ENCODE data around the gene SMIM7.

Gene SMIM7

GRCh38 chr19:16600824-16601223 lies 59.1 kb downstream of the SMIM7 start:
- H3K4me3 Mint-ChIP-seq = no peak overlapping the region
- peaks cover 5% of the 10 kb centered on the region for H3K36me3 Mint-ChIP-seq
- no peaks in the 10 kb centered on the region for H3K27me3 Mint-ChIP-seq
- no peaks in the 10 kb centered on the region for H3K9me3 Mint-ChIP-seq
- H3K27ac Mint-ChIP-seq = peak overlapping the region; percentile 82
- ATAC-seq = no peak
- H3K4me1 Mint-ChIP-seq = peaks cover 70% of the 10 kb centered on the region

GRCh38 chr19:16599655-16600346 lies 60.1 kb downstream of the SMIM7 start:
- peak; percentile 77 for ATAC-seq
- peak overlapping the region; percentile 82 for H3K27ac Mint-ChIP-seq
- no peak overlapping the region for H3K4me3 Mint-ChIP-seq
- H3K4me1 Mint-ChIP-seq = peaks cover 70% of the 10 kb centered on the region
- H3K9me3 Mint-ChIP-seq = no peaks in the 10 kb centered on the region
- H3K36me3 Mint-ChIP-seq = no peaks in the 10 kb centered on the region
- no peaks in the 10 kb centered on the region for H3K27me3 Mint-ChIP-seq

- H3K4me1 Mint-ChIP-seq = peaks cover 70% of the 10 kb centered on the region
- H3K4me3 Mint-ChIP-seq = no peak overlapping the region
- H3K9me3 Mint-ChIP-seq = no peaks in the 10 kb centered on the region
- peak overlapping the region; percentile 82 for H3K27ac Mint-ChIP-seq
- ATAC-seq = no peak
- H3K36me3 Mint-ChIP-seq = no peaks in the 10 kb centered on the region
- no peaks in the 10 kb centered on the region for H3K27me3 Mint-ChIP-seq
These were observed 61.1 kb downstream of the SMIM7 start for GRCh38 chr19:16598848-16599247.

DNA sequence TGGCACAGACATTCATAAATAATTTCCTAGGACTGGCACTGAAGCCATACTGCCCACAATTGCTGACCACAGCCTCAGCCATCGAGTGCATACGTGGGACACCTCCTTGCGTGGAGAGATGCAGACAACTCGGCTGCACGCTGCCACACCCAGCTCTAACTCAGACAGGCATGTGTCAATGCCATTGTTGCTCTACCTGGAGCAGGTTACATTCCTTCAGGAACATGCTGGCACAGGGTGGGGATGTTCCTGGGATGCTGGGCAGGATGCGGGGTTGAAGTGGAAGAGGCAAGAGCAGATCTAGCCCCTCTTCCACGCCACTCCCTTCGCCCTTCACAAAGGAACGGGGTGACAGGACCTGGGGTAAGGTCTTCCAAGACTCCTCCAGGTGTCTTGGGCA lies 63.5 kb downstream of the SMIM7 start:
- no peak for ATAC-seq
- peaks cover 82% of the 10 kb centered on the region for H3K4me1 Mint-ChIP-seq
- no peak overlapping the region for H3K4me3 Mint-ChIP-seq
- H3K36me3 Mint-ChIP-seq = no peaks in the 10 kb centered on the region
- H3K27me3 Mint-ChIP-seq = no peaks in the 10 kb centered on the region
- H3K27ac Mint-ChIP-seq = no peak overlapping the region
- H3K9me3 Mint-ChIP-seq = no peaks in the 10 kb centered on the region
